CD4-positive, alpha-beta T cell treated with Interleukin-15 for 4 hours (primary cell): Measurements from ENCODE around the gene LCE1A.
A peak's percentile ranks its signal among the peaks of the same experiment; 100 is the strongest.

Experiments
- DNase-seq: peaks from one replicate; pipeline ENCODE4 v3.0.0-alpha.2; 2020; ENCODE audit warnings: low spot score

The LCE1A gene

GRCh38 chr1:152827173-152827572 lies at the start of gene LCE1A:
Gene LCE1A (plus strand): TSS chr1:152827473. CDS start chr1:152827473, 0 bp downstream.
- no peak for DNase-seq

- DNase-seq: no peak
Observed at GRCh38 chr1:152777510-152778137, 49.6 kb upstream of the LCE1A start.

- no peak for DNase-seq
Observed at GRCh38 chr1:152783095-152783494, 44.2 kb upstream of the LCE1A start.

GRCh38 chr1:152786077-152786476 lies 41.2 kb upstream of the LCE1A start, which contains the start of gene LCE1E:
Gene LCE1E (plus strand): TSS chr1:152786257. CDS start chr1:152787300, 1,043 bp downstream.
- no peak for DNase-seq

GRCh38 chr1:152795686-152796085 lies 31.6 kb upstream of the LCE1A start:
- no peak for DNase-seq

- DNase-seq: no peak
Observed at GRCh38 chr1:152796421-152796820, 30.9 kb upstream of the LCE1A start, which contains the start of gene LCE1D. Gene LCE1D (plus strand): TSS chr1:152796721. CDS start chr1:152797795, 1,074 bp downstream.

GRCh38 chr1:152801333-152801732 lies 25.9 kb upstream of the LCE1A start:
- no peak for DNase-seq

- DNase-seq: no peak
Observed at GRCh38 chr1:152806576-152806975, 20.7 kb upstream of the LCE1A start, which contains the start of gene LCE1C. Gene LCE1C (minus strand): TSS chr1:152806651. CDS start chr1:152805478, 1,173 bp downstream.

- no peak for DNase-seq
Observed at GRCh38 chr1:152811050-152811449, 16.2 kb upstream of the LCE1A start.

GRCh38 chr1:152811671-152812070 lies 15.6 kb upstream of the LCE1A start, which contains the start of gene LCE1B:
Gene LCE1B (plus strand): TSS chr1:152811971. CDS start chr1:152812447, 476 bp downstream.
- no peak for DNase-seq

- no peak for DNase-seq
Observed at GRCh38 chr1:152817309-152817708, 10.0 kb upstream of the LCE1A start.

GRCh38 chr1:152823294-152823693 lies 4.0 kb upstream of the LCE1A start:
- DNase-seq: no peak

GRCh38 chr1:152824964-152825363 lies 2.3 kb upstream of the LCE1A start:
- no peak for DNase-seq

GRCh38 chr1:152836870-152837269 lies 9.6 kb downstream of the LCE1A start:
- no peak for DNase-seq

- DNase-seq: no peak
Observed at GRCh38 chr1:152842556-152842955, 15.3 kb downstream of the LCE1A start, which contains the start of gene LCE6A. Gene LCE6A (plus strand): TSS chr1:152842856. CDS start chr1:152843521, 665 bp downstream.

GRCh38 chr1:152855661-152856060 lies 28.4 kb downstream of the LCE1A start:
- no peak for DNase-seq

GRCh38 chr1:152858062-152858461 lies 30.8 kb downstream of the LCE1A start:
- no peak for DNase-seq

GRCh38 chr1:152859696-152860095 lies 32.4 kb downstream of the LCE1A start, which contains the start of gene LCE7A:
Gene LCE7A (plus strand): TSS chr1:152859996. CDS start chr1:152860698, 702 bp downstream.
- DNase-seq: no peak

GRCh38 chr1:152860129-152860528 lies 32.9 kb downstream of the LCE1A start:
- no peak for DNase-seq

- no peak for DNase-seq
Observed at GRCh38 chr1:152861374-152861773, 34.1 kb downstream of the LCE1A start.

GRCh38 chr1:152864443-152864842 lies 37.2 kb downstream of the LCE1A start:
- no peak for DNase-seq

GRCh38 chr1:152866321-152866720 lies 39.0 kb downstream of the LCE1A start:
- DNase-seq: no peak

GRCh38 chr1:152869808-152870419 lies 42.6 kb downstream of the LCE1A start:
- peak; percentile 57 for DNase-seq
